GM19025 (cell line): Measurements from ENCODE around the gene DNAH5.
A peak's percentile ranks its signal among the peaks of the same experiment; 100 is the strongest.
"Not testable (repeated sequence)": the region's sequence is repeated elsewhere in the genome, so short reads cannot be mapped to it uniquely, and the experiment has no call there.

Experiments
- ATAC-seq: cut with Tn5 transposase; IDR thresholded peaks from one replicate; pipeline ENCODE4 v1.9.1; 2021; ENCODE audit warnings: mild to moderate bottlenecking, low read depth, moderate library complexity; ENCODE audit not compliant: unreplicated experiment

The DNAH5 gene, protein sequence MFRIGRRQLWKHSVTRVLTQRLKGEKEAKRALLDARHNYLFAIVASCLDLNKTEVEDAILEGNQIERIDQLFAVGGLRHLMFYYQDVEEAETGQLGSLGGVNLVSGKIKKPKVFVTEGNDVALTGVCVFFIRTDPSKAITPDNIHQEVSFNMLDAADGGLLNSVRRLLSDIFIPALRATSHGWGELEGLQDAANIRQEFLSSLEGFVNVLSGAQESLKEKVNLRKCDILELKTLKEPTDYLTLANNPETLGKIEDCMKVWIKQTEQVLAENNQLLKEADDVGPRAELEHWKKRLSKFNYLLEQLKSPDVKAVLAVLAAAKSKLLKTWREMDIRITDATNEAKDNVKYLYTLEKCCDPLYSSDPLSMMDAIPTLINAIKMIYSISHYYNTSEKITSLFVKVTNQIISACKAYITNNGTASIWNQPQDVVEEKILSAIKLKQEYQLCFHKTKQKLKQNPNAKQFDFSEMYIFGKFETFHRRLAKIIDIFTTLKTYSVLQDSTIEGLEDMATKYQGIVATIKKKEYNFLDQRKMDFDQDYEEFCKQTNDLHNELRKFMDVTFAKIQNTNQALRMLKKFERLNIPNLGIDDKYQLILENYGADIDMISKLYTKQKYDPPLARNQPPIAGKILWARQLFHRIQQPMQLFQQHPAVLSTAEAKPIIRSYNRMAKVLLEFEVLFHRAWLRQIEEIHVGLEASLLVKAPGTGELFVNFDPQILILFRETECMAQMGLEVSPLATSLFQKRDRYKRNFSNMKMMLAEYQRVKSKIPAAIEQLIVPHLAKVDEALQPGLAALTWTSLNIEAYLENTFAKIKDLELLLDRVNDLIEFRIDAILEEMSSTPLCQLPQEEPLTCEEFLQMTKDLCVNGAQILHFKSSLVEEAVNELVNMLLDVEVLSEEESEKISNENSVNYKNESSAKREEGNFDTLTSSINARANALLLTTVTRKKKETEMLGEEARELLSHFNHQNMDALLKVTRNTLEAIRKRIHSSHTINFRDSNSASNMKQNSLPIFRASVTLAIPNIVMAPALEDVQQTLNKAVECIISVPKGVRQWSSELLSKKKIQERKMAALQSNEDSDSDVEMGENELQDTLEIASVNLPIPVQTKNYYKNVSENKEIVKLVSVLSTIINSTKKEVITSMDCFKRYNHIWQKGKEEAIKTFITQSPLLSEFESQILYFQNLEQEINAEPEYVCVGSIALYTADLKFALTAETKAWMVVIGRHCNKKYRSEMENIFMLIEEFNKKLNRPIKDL (N-terminal part only)

GRCh38 chr5:13944560-13945199 is at the start of gene DNAH5:
DNAH5 (minus strand) TSS chr5:13944688; CDS start chr5:13944438, 250 bp downstream.
- ATAC-seq = no peak

DNA sequence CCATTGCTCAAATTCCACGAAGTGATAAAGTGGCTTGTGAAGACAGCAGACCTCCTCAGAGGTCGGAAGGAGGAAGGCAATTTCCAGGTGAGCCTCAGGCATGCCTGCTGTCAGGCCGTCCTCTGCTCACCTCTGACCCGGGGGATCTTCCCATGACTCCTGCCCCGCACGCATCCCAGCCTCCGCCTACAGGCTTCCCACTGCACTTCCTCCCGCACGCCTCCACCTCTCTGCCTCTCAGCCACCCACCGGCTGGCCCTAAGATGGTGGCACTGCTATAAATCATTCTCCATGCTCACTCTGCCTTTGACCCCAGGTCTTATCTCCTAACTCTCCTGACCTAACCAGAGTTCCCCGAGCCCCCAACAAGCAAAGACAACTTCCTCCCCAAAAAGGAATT is 49.4 kb upstream of the DNAH5 start:
- no peak for ATAC-seq

DNA sequence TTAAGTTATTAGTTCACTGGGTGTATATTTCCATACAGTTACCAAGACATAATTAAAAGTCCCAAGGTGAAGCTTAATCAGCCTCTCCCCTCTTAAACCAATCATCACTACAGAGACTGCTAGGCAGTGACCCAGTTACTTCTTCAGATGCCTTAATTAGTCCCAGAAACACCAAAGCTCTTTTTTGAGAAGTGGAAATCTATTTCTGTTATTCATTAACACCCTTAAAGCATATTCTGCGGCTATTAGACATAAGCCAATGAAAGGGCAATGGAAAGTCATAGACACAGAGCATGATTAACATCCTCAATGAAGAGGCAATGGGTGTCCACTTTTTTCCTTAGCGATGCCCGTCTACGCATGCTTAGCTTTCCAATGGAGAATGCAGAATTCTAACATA is 48.3 kb upstream of the DNAH5 start:
- ATAC-seq = no peak

DNA sequence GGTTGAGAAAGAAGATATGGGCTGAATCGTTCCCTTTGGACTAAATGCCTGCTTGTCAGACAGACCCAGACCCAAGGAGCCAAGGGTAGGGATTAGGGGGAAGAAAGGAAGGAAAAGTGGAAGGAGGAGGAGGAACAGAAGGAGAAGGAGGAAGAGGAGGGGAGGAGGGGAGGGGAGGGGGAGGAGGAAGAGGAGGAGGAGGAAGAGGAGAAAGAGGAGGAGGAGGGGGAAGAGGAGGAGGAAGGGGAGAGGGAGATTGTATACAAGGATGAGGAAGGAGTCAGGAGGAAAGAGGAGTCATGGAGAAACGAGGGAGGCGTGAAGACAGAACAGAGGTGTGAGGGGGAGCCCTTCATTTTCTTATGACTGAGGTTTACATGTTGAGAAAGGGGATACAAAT is 46.9 kb upstream of the DNAH5 start:
- ATAC-seq = no peak

DNA sequence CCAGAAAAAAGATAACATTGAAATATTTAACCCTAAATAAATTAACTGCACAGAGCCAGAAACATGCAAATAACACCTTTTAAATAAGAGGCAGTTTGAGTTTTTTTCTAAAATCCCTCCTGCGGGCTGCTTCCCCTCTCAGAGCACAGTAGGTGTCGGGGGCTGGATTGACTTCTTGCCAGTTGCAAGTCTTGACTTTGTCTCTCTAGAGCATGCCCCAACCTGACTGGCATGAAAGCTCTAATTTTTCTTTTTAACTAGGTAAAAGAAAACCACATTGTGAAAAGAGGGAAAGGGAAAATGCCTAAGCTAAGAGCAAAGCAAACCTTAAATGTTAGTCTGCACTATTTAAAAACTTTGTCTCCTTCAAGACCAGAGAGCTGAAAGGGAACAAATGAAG is 46.4 kb upstream of the DNAH5 start:
- no peak for ATAC-seq

DNA sequence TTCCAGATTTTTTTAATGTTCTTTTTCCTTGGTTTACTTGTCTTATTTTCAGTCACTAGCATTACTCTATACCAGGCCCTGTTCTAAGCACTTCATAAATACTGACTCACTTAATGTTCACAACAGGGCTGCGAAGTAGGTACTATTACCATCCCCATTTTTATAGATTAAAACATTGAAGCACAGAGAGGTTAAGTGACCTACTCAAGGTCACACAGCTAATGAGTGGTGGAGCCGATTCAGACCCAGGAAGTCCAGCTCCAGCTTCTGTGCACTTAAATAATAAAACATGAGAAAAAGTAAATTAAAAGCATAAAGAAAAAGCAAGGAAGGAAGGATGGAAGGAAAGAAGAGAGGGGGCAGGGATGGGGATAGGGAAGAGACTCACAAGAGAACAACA is 45.3 kb upstream of the DNAH5 start:
- no peak for ATAC-seq

- ATAC-seq = peak; percentile 55
Observed at GRCh38 chr5:13987843-13988464, 43.5 kb upstream of the DNAH5 start.

DNA sequence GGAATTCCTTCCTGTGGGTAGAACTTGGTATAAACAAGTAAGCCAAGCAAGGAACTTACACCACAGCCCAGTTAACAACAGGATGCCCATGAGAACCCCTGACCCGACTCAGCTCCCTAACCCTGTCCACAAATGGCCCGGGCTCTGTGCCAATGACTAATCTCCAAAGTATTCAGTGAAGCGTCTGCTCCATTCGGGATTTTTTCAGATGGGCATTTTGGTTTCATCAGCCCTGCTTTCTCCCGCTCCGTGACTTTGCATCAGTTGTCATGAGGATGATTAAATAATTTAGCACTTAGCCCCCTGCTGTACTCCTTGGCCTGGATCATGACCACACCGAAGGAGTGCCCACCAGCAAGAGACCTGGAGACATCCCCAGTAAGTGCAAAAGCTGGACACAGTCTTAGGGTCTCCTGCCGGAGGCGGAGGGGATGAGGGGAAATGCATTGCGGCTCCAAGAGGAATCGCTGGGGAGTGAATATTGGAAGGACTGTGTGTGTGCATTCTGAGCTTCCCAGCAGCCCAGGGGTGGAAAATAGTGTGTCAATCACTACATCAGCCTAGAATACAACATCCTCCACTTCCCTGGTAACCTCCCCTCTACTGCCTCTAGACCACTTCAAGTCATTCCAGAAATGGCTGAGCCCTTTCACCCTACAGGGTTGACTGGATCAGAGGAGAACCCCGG is 41.4 kb upstream of the DNAH5 start:
- no peak for ATAC-seq

GRCh38 chr5:13984888-13985287 is 40.4 kb upstream of the DNAH5 start:
- not testable (repeated sequence) for ATAC-seq

GRCh38 chr5:13976867-13977830 is 32.7 kb upstream of the DNAH5 start:
- no peak for ATAC-seq

- no peak for ATAC-seq
Observed at GRCh38 chr5:13976223-13976622, 31.7 kb upstream of the DNAH5 start.

GRCh38 chr5:13975246-13975645 is 30.8 kb upstream of the DNAH5 start:
- no peak for ATAC-seq

- no peak for ATAC-seq
Observed at GRCh38 chr5:13973724-13974123, 29.2 kb upstream of the DNAH5 start.

DNA sequence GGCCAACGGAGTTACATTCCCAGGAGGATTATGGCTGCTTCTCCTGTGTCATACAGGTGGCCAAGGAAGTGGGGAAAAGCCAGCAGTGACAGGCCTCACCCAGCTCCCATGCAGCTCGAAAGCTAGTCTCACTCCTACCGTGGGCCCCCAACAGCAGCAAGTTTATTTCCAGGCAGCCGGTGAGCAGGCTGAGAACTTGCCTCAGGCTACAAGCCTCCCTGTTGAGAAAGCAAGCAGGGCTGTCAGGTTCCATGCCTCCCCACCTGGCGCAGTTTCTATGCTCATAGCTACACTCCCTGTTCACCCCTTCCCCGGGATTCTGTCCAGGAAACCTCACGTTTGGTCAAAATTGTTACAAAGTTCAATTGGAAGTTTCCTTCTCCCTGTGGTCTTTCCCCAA is 27.5 kb upstream of the DNAH5 start:
- no peak for ATAC-seq

- peak; percentile 76 for ATAC-seq
Observed at GRCh38 chr5:13957032-13957645, 12.7 kb upstream of the DNAH5 start.

- ATAC-seq = no peak
Observed at GRCh38 chr5:13956471-13956870, 12.0 kb upstream of the DNAH5 start.

- ATAC-seq = no peak
Observed at GRCh38 chr5:13955896-13956295, 11.4 kb upstream of the DNAH5 start.

- no peak for ATAC-seq
Observed at GRCh38 chr5:13946111-13946510, 1.6 kb upstream of the DNAH5 start.
